Caco-2 (cell line): ENCODE results near the gene HSPA12A. TPM values are rescaled to one million over a fixed set of nuclear protein-coding genes. Genes with fewer than 3 reads are reported as not detected.
A peak's percentile ranks its signal among the peaks of the same experiment; 100 is the strongest.

Experiments used
- BruUV-seq: library from RNA; stranded (reverse); fragments of 400-500 nt; replicated peaks from 2 replicates; lab custom pipeline; 2021; lab: Mats Ljungman, UMichigan
- CTCF ChIA-PET: fragments of 300-600 bp; sonication (Branson Sonifier 250); formaldehyde crosslinking; loops from one replicate; lab custom pipeline; 2022; ENCODE audit warnings: antibody characterized with exemption; lab: Charles Lee
- POLR2A ChIA-PET: fragments of 300-600 bp; sonication (Branson Sonifier 250); formaldehyde crosslinking; loops from one replicate; lab custom pipeline; 2022; ENCODE audit warnings: antibody characterized with exemption; lab: Charles Lee
- DNase-seq, 2 experiments: peaks; one replicate each; pipeline versions ENCODE4 v3.0.0 to v3.0.0-alpha.2; 2020 to 2022
- H3K27me3 ChIP-seq: replicated peaks from 2 replicates; pipeline ENCODE4 v1.6.0; 2011; ENCODE audit warnings: low read length; ENCODE audit not compliant: control insufficient read depth, insufficient read depth
- H3K36me3 ChIP-seq: 2 replicates; pipeline ENCODE4 v1.5.1; 2011; ENCODE audit warnings: low read length; ENCODE audit not compliant: control insufficient read depth, insufficient read depth
- H3K4me1 ChIP-seq: fragments of 250-450 bp; sonication (Bioruptor Pico); 2 replicates; pipeline ENCODE4 v1.5.1; 2020; ENCODE audit warnings: mild to moderate bottlenecking
- H3K4me3 ChIP-seq: 2 replicates; pipeline ENCODE4 v1.5.1; 2011; ENCODE audit warnings: low read depth, mild to moderate bottlenecking, control low read depth, low read length
- H3K9me3 ChIP-seq: fragments of 250-450 bp; sonication (Bioruptor Pico); 2 replicates; pipeline ENCODE4 v1.5.1; 2020; ENCODE audit warnings: mild to moderate bottlenecking, moderate library complexity
- H3K27ac Mint-ChIP-seq: one replicate; pipeline ENCODE4 v1.8.0; 2022; ENCODE audit warnings: mixed read lengths; ENCODE audit not compliant: unreplicated experiment
- H3K27me3 Mint-ChIP-seq: one replicate; pipeline ENCODE4 v1.8.0; 2022; ENCODE audit warnings: mixed read lengths; ENCODE audit not compliant: insufficient read depth, unreplicated experiment
- H3K36me3 Mint-ChIP-seq: one replicate; pipeline ENCODE4 v1.8.0; 2022; ENCODE audit warnings: mild to moderate bottlenecking, mixed read lengths; ENCODE audit not compliant: insufficient read depth, unreplicated experiment
- H3K4me1 Mint-ChIP-seq: one replicate; pipeline ENCODE4 v1.8.0; 2022; ENCODE audit warnings: low read depth, mixed read lengths; ENCODE audit not compliant: unreplicated experiment
- H3K4me3 Mint-ChIP-seq: one replicate; pipeline ENCODE4 v1.8.0; 2022; ENCODE audit warnings: mild to moderate bottlenecking, moderate library complexity, mixed read lengths; ENCODE audit not compliant: unreplicated experiment
- H3K9me3 Mint-ChIP-seq: one replicate; pipeline ENCODE4 v1.8.0; 2022; ENCODE audit warnings: mixed read lengths; ENCODE audit not compliant: unreplicated experiment
- intact Hi-C: fragments of 100-400 bp; cut with micrococcal nuclease; formaldehyde crosslinking; loops from one replicate; pipeline ENCODE4 v1.10.0; 2022; ENCODE audit not compliant: unreplicated experiment
- total RNA-seq: library from RNA; stranded (reverse); gene quantifications from 2 replicates; pipeline ENCODE4 v1.2.3, GENCODE V29; 2022
- TF ChIP-seq, protein P1 (sequence below), 2 experiments: fragments of 200-600 bp in 1 of 2; IDR thresholded peaks; 1 replicate in 1 of 2; 2 replicates in 1 of 2; pipeline versions ENCODE4 v1.5.1 to v1.8.0; 2011 to 2022; ENCODE audit warnings: antibody characterized with exemption in 1 of 2, control low read depth in 1 of 2, inconsistent platforms in 1 of 2, low read depth in 1 of 2, low read length in 1 of 2, mild to moderate bottlenecking in 1 of 2, moderate library complexity in 1 of 2; ENCODE audit not compliant: insufficient read depth in 1 of 2, severe bottlenecking in 1 of 2, unreplicated experiment in 1 of 2

Gene HSPA12A
- total RNA-seq, 1 experiment from 2014 or later = 27.0 TPM

DNA sequence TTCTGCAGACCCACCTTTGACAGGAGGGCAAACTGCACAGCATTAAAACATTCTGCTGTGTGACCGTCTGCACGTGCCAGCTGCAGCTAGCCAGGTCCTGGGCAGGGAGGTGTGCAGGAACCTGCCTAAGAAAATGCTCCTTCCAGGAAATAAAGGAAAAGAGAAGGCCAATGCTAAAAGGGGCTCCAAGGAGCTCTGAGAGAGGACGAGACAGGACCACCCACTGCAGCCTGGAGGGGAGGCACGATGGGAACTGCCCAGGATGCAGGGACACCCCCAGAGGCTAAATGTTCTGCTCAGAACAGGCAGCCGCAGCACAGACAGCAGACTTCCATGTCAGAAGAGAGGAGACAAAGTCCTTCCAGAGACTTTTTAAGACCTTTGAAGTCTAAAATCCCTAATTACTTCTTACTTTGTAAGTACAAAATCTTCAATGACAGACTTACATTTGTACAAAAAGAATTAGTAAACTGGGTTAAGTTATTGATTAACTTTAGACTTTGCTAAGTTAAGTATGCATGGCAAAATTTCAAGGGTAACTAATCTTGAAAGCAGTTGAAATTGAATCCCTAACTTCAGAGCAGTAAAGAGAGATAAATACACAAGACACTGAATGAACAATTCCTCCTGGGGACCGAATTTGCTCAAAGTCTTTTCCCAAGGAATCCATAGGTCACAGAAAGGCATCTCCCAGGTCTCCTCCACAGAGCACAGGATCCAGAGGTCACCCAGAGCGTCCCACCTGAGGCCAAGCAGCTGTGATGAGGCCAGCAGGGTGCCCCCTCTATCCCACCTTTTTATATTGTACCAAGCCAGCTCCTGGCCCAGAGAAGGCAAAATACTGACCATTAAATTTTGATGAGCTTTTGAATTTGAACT is 21.5 kb downstream of the HSPA12A start:
- H3K4me3 ChIP-seq = no peak overlapping the region
- H3K9me3 ChIP-seq = no peaks in the 10 kb centered on the region
- Mint-ChIP-seq H3K4me1 (peaks cover 29% of the 10 kb centered on the region), H3K9me3 (no peaks in the 10 kb centered on the region), H3K4me3 (peak overlapping the region; percentile 49), H3K36me3 (no peaks in the 10 kb centered on the region), H3K27ac (peak overlapping the region; percentile 64), H3K27me3 (no peaks in the 10 kb centered on the region)
- peaks cover 47% of the 10 kb centered on the region for H3K4me1 ChIP-seq
- TF ChIP-seq, protein P1, sequence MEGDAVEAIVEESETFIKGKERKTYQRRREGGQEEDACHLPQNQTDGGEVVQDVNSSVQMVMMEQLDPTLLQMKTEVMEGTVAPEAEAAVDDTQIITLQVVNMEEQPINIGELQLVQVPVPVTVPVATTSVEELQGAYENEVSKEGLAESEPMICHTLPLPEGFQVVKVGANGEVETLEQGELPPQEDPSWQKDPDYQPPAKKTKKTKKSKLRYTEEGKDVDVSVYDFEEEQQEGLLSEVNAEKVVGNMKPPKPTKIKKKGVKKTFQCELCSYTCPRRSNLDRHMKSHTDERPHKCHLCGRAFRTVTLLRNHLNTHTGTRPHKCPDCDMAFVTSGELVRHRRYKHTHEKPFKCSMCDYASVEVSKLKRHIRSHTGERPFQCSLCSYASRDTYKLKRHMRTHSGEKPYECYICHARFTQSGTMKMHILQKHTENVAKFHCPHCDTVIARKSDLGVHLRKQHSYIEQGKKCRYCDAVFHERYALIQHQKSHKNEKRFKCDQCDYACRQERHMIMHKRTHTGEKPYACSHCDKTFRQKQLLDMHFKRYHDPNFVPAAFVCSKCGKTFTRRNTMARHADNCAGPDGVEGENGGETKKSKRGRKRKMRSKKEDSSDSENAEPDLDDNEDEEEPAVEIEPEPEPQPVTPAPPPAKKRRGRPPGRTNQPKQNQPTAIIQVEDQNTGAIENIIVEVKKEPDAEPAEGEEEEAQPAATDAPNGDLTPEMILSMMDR (IDR thresholded peaks at IDR 0.05; ENCODE audit: insufficient read depth in 1 of 2, low read depth in 1 of 2, low read length in 1 of 2, severe bottlenecking in 1 of 2, unreplicated experiment in 1 of 2) = no peak
- ChIA-PET POLR2A (no interaction called here), CTCF (interaction anchor here (0.5 to 1.2 kb wide), 3 partner anchors 30 to 226 kb away, joined by 3 read pairs; no protein-coding TSS in a partner anchor)
- H3K36me3 ChIP-seq = no peaks in the 10 kb centered on the region; the same call in none of the 2 replicates
- no peaks in the 10 kb centered on the region for H3K27me3 ChIP-seq
- no TSS peak for BruUV-seq
- peak; percentile 52 to 56 for DNase-seq
- intact Hi-C loops = loop anchor here (1.0 to 2.0 kb wide), 3 partner anchors 22 to 68 kb away; partner anchors contain the start of gene HSPA12A

DNA sequence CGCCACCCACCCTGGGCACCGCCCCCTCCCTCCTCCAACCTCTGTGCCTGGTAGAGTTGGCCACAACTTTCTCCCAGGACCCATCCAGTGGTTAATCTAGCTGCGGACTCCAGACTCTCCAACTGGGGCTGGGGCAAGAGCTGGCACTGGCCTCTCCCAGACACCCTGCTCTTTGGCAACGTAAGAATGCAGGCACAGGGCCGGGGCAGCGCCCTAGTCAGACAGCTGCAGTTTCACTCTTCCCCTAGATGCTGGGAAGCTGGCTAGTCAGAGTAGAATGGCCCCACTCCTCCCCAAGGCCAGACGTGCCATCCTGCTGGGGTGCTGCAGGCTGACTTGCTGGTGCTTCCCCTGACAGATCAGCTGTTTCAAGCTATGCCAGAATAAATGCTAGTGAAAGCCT is 22.1 kb downstream of the HSPA12A start:
- H3K4me1 Mint-ChIP-seq = peaks cover 29% of the 10 kb centered on the region

DNA sequence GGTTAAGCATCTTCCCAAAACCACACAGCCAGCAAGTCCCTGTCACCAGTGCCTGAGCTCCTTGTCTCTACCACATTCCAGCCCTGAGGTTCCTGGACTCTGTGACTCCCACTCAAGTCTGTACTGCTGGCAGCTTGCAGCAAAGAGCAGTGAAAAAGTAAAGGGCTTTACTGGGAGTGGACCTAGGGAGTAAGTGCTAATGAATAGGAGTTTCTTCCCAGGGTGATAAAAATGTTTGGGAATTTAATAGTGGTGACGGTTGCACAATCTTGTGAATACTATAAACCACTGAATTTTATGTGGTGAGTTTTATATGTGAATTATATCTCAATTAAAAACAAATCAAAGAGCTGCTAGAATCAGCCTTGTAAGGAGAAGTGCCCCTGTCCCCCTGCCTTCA is 22.6 kb downstream of the HSPA12A start:
- Histone ChIP-seq H3K4me3 (no peak overlapping the region), H3K27me3 (no peaks in the 10 kb centered on the region), H3K9me3 (no peaks in the 10 kb centered on the region), H3K36me3 (no peaks in the 10 kb centered on the region; the same call in 1 of the 2 replicates), H3K4me1 (peaks cover 47% of the 10 kb centered on the region)
- Mint-ChIP-seq H3K36me3 (no peaks in the 10 kb centered on the region), H3K27me3 (no peaks in the 10 kb centered on the region), H3K27ac (peak overlapping the region; percentile 64), H3K4me3 (no peak overlapping the region), H3K9me3 (no peaks in the 10 kb centered on the region), H3K4me1 (peaks cover 29% of the 10 kb centered on the region)
- ChIA-PET POLR2A (no interaction called here), CTCF (no interaction called here)
- DNase-seq = no peak
- BruUV-seq = no TSS peak
- intact Hi-C loops = loop anchor here (2.0 kb wide), 2 partner anchors 23 to 69 kb away; partner anchors contain the start of gene HSPA12A
- TF ChIP-seq, protein P1 (IDR thresholded peaks at IDR 0.05; ENCODE audit: insufficient read depth in 1 of 2, low read depth in 1 of 2, low read length in 1 of 2, severe bottlenecking in 1 of 2, unreplicated experiment in 1 of 2) = no peak

More for the DNA sequence above, 22.1 kb downstream of the HSPA12A start:
- no peaks in the 10 kb centered on the region for H3K27me3 ChIP-seq
- H3K4me1 ChIP-seq = peaks cover 47% of the 10 kb centered on the region
- H3K9me3 Mint-ChIP-seq = no peaks in the 10 kb centered on the region
- no peak overlapping the region for H3K4me3 ChIP-seq
- H3K36me3 Mint-ChIP-seq = no peaks in the 10 kb centered on the region
- H3K36me3 ChIP-seq = no peaks in the 10 kb centered on the region; the same call in none of the 2 replicates
- no peaks in the 10 kb centered on the region for H3K9me3 ChIP-seq
- no TSS peak for BruUV-seq
- ChIA-PET POLR2A (no interaction called here), CTCF (interaction anchor here (0.5 kb wide), 1 partner anchor 69 kb away, joined by 3 read pairs; no protein-coding TSS in a partner anchor)
- TF ChIP-seq, protein P1 (IDR thresholded peaks at IDR 0.05; ENCODE audit: insufficient read depth in 1 of 2, low read depth in 1 of 2, low read length in 1 of 2, severe bottlenecking in 1 of 2, unreplicated experiment in 1 of 2) = no peak
- no peaks in the 10 kb centered on the region for H3K27me3 Mint-ChIP-seq
- no peak for DNase-seq
- intact Hi-C loops = loop anchor here (2.0 kb wide), 2 partner anchors 23 to 69 kb away; partner anchors contain the start of gene HSPA12A
- H3K27ac Mint-ChIP-seq = peak overlapping the region; percentile 64
- peak overlapping the region; percentile 49 for H3K4me3 Mint-ChIP-seq
